Measurements from ENCODE around the gene SIGMAR1.

GRCh38 chr9:34629491-34629808 is 8.1 kb downstream of the SIGMAR1 start:
- TF ChIP-seq CTCF (IDR thresholded peaks at IDR 0.05; ENCODE audit: low read length) (no peak), EZH2 (IDR thresholded peaks at IDR 0.05; ENCODE audit: borderline replicate concordance, low read length) (no peak)
